ENCODE results near the gene MAP3K20.

Gene MAP3K20

DNA sequence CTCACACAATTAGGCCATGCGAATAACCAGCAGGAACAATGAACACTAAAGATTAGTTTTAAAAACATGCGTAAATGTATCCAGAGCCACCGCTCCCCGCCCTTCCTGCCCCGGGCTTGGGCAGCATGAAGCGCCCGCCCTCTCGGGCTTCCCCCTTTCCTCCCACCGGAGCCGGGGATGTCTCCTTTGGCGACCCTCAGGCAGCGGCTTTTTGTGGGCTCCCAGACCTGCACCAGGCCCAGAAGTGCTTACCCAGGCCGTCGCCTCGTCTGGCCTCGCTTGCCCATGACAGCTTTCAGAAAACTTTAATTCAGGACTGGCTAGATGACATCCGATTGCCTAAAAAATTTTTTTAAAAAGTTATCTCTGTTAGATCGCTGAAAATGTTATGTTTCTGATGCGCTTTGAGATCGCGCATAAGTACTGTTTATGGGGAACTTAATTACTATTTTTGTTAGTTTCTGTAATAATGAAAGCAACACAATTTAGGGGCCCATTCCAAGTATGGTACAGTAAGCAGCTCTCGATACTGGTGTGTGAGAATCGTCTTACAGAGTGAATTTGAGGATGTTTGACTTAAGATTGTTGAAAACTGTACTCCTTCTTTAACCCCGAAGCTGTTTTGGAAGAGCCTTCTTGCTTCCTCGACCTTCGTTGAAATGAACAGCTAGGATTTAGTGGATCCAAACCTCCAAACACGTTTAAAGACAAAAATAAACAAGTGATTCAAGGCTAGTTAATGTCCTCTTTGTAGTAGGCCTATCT, 1.1 kb downstream of the MAP3K20 start:
- no peaks in the 10 kb centered on the region for H3K9me3 ChIP-seq (ENCODE audit: insufficient read depth, low read length)
- peaks cover 24% of the 10 kb centered on the region for H3K4me1 ChIP-seq (ENCODE audit: low read length)
- peaks cover 3% of the 10 kb centered on the region for H3K36me3 ChIP-seq (replicated peaks; ENCODE audit: low read depth, low read length)
- H4K20me1 ChIP-seq (ENCODE audit: insufficient read depth, low read length): peaks cover 7% of the 10 kb centered on the region; the same call in 1 of the 2 replicates
- peak overlapping the region; percentile 85 for H3K4me3 ChIP-seq (ENCODE audit: low read length)
- H3K27me3 ChIP-seq (ENCODE audit: low read depth, low read length): 0 out of 2 replicates have a peak, but pooled peaks cover 5% of the 10 kb centered on the region
- TF ChIP-seq EZH2phosphoT487 (IDR thresholded peaks at IDR 0.05; ENCODE audit: low read depth): no peak
- TF ChIP-seq, protein P1, sequence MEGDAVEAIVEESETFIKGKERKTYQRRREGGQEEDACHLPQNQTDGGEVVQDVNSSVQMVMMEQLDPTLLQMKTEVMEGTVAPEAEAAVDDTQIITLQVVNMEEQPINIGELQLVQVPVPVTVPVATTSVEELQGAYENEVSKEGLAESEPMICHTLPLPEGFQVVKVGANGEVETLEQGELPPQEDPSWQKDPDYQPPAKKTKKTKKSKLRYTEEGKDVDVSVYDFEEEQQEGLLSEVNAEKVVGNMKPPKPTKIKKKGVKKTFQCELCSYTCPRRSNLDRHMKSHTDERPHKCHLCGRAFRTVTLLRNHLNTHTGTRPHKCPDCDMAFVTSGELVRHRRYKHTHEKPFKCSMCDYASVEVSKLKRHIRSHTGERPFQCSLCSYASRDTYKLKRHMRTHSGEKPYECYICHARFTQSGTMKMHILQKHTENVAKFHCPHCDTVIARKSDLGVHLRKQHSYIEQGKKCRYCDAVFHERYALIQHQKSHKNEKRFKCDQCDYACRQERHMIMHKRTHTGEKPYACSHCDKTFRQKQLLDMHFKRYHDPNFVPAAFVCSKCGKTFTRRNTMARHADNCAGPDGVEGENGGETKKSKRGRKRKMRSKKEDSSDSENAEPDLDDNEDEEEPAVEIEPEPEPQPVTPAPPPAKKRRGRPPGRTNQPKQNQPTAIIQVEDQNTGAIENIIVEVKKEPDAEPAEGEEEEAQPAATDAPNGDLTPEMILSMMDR (IDR thresholded peaks at IDR 0.05; ENCODE audit: low read depth, low read length): no peak
- H3K9ac ChIP-seq (ENCODE audit: low read length): peak overlapping the region; percentile 79
- H3K4me2 ChIP-seq (ENCODE audit: low read length): peak overlapping the region; percentile 77
- H3K27ac ChIP-seq (ENCODE audit: low read length): peak overlapping the region; percentile 72
- peaks cover 57% of the 10 kb centered on the region for H3K79me2 ChIP-seq (ENCODE audit: low read length)
- peak overlapping the region; percentile 98 for H2AFZ ChIP-seq (ENCODE audit: low read depth, low read length)

DNA sequence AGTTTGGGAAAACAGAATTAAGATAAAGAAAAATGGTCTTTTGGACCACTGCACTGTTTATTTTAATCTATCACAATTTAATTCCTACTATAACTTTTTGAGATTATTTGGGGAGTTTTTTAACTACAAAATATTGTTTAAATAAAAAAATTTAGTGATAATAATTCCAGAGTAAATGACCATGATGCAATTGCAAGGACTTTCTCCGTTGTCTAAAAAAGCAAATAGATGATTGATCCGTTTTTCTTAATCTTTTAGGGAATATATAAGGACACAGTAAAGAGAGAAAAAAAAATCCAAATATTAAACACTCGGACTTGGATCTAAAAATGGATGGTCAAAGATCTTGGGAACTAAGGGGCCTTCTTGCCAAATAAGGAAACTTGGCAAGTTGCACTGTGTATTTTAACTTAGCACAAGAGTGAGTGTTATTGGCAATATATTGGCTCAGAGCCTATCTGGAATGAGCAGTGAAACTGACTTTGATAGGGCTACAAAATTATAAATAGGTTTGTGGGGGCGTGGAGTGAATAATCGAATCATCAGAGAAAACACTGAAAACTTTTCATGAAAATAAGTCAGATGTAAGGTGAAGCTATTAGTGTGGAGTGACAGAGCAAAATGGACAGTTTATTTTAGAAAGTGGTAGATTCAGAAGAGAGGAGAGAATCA, 2.0 kb downstream of the MAP3K20 start:
- peak overlapping the region; percentile 85 for H3K4me3 ChIP-seq (ENCODE audit: low read length)
- peaks cover 24% of the 10 kb centered on the region for H3K4me1 ChIP-seq (ENCODE audit: low read length)
- peaks cover 14% of the 10 kb centered on the region; the same call in 1 of the 2 replicates for H4K20me1 ChIP-seq (ENCODE audit: insufficient read depth, low read length)
- H2AFZ ChIP-seq (ENCODE audit: low read depth, low read length): no peak overlapping the region
- H3K9ac ChIP-seq (ENCODE audit: low read length): peak overlapping the region; percentile 79
- H3K36me3 ChIP-seq (replicated peaks; ENCODE audit: low read depth, low read length): peaks cover 3% of the 10 kb centered on the region
- no peak for TF ChIP-seq EZH2phosphoT487 (IDR thresholded peaks at IDR 0.05; ENCODE audit: low read depth)
- TF ChIP-seq, protein P1 (IDR thresholded peaks at IDR 0.05; ENCODE audit: low read depth, low read length): no peak
- H3K9me3 ChIP-seq (ENCODE audit: insufficient read depth, low read length): no peaks in the 10 kb centered on the region
- peak overlapping the region; percentile 77 for H3K4me2 ChIP-seq (ENCODE audit: low read length)
- peaks cover 64% of the 10 kb centered on the region for H3K79me2 ChIP-seq (ENCODE audit: low read length)
- no peak overlapping the region for H3K27ac ChIP-seq (ENCODE audit: low read length)
- 0 out of 2 replicates have a peak, but pooled peaks cover 2% of the 10 kb centered on the region for H3K27me3 ChIP-seq (ENCODE audit: low read depth, low read length)

DNA sequence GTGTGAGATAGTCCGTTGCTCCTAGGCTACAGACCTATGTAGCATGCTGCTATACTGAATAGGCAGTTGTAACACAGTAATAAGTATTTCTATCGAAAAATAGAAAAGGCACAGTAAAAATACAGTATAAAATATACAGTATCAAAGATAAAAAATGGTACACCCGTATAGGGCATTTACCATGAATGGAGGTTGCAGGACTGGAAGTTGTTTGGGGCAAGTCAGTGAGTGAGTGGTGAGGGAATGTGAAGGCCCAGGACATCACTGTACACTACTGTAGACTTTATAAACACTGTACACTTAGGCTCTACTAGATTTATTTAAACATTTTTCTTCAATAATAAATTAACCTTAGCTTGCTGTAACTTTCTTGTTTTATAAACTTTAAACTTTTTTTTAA, 3.5 kb downstream of the MAP3K20 start:
- H2AFZ ChIP-seq (ENCODE audit: low read depth, low read length): no peak overlapping the region
- H3K27me3 ChIP-seq (ENCODE audit: low read depth, low read length): no peaks in the 10 kb centered on the region
- peaks cover 3% of the 10 kb centered on the region for H3K36me3 ChIP-seq (replicated peaks; ENCODE audit: low read depth, low read length)
- H3K4me2 ChIP-seq (ENCODE audit: low read length): no peak overlapping the region
- H3K79me2 ChIP-seq (ENCODE audit: low read length): peaks cover 66% of the 10 kb centered on the region
- TF ChIP-seq, protein P1 (IDR thresholded peaks at IDR 0.05; ENCODE audit: low read depth, low read length): no peak
- no peak for TF ChIP-seq EZH2phosphoT487 (IDR thresholded peaks at IDR 0.05; ENCODE audit: low read depth)
- no peak overlapping the region for H3K27ac ChIP-seq (ENCODE audit: low read length)
- H3K9ac ChIP-seq (ENCODE audit: low read length): no peak overlapping the region
- H3K9me3 ChIP-seq (ENCODE audit: insufficient read depth, low read length): no peaks in the 10 kb centered on the region
- peaks cover 21% of the 10 kb centered on the region for H3K4me1 ChIP-seq (ENCODE audit: low read length)
- H4K20me1 ChIP-seq (ENCODE audit: insufficient read depth, low read length): peaks cover 14% of the 10 kb centered on the region; the same call in 1 of the 2 replicates
- H3K4me3 ChIP-seq (ENCODE audit: low read length): no peak overlapping the region
